Measurements from ENCODE around the gene UBIAD1.

Gene UBIAD1

GRCh38 chr1:11272832-11273594, at the start of gene UBIAD1:
TSS of gene UBIAD1 (plus strand) at chr1:11273198. CDS start at chr1:11273532, 334 bp downstream.
- Mint-ChIP-seq H3K9me3 (no peaks in the 10 kb centered on the region), H3K4me3 (peak within 1 kb of the TSS; percentile 96), H3K36me3 (peaks cover 17% of the 10 kb centered on the region in 2 donors), H3K27ac (peak within 1 kb of the TSS; percentile 97), H3K4me1 (peaks cover 16 to 29% of the 10 kb centered on the region in 2 donors), H3K27me3 (no peaks in the 10 kb centered on the region)
- DNase-seq (peak; percentile 77), ATAC-seq (replicated peaks) (peak; percentile 90 to 92)

GRCh38 chr1:11227106-11228077, 45.6 kb upstream of the UBIAD1 start:
- peak overlapping the region; percentile 53 to 69 for H3K4me3 Mint-ChIP-seq
- DNase-seq = no peak
- H3K27me3 Mint-ChIP-seq = no peaks in the 10 kb centered on the region
- H3K4me1 Mint-ChIP-seq = peaks cover 25 to 49% of the 10 kb centered on the region in 2 donors
- ATAC-seq (replicated peaks) = peak; percentile 97 to 98
- peak overlapping the region; percentile 91 for H3K27ac Mint-ChIP-seq
- peaks cover 3% of the 10 kb centered on the region in 2 donors for H3K9me3 Mint-ChIP-seq
- peaks cover 49 to 64% of the 10 kb centered on the region in 2 donors for H3K36me3 Mint-ChIP-seq

GRCh38 chr1:11229203-11229602, 43.8 kb upstream of the UBIAD1 start:
- peak; percentile 20 to 40 for ATAC-seq (replicated peaks)
- Mint-ChIP-seq H3K27me3 (no peaks in the 10 kb centered on the region), H3K27ac (peak overlapping the region; percentile 91), H3K4me1 (peaks cover 25 to 48% of the 10 kb centered on the region in 2 donors), H3K9me3 (peaks cover 3% of the 10 kb centered on the region in 2 donors), H3K4me3 (peak overlapping the region; percentile 4 to 7), H3K36me3 (peaks cover 52 to 71% of the 10 kb centered on the region in 2 donors)
- no peak for DNase-seq

- DNase-seq = no peak
- no peak for ATAC-seq (replicated peaks)
- no peaks in the 10 kb centered on the region for H3K27me3 Mint-ChIP-seq
- no peaks in the 10 kb centered on the region for H3K9me3 Mint-ChIP-seq
- peaks cover 15 to 42% of the 10 kb centered on the region in 2 donors for H3K4me1 Mint-ChIP-seq
- H3K36me3 Mint-ChIP-seq = peaks cover 46 to 70% of the 10 kb centered on the region in 2 donors
- no peak overlapping the region for H3K27ac Mint-ChIP-seq
- H3K4me3 Mint-ChIP-seq = no peak overlapping the region
Observed at GRCh38 chr1:11233208-11233607, 39.8 kb upstream of the UBIAD1 start.

GRCh38 chr1:11237356-11237755, 35.6 kb upstream of the UBIAD1 start:
- H3K36me3 Mint-ChIP-seq = peaks cover 33 to 61% of the 10 kb centered on the region in 2 donors
- ATAC-seq (replicated peaks) (no peak), DNase-seq (no peak)
- no peaks in the 10 kb centered on the region for H3K27me3 Mint-ChIP-seq
- H3K4me3 Mint-ChIP-seq = no peak overlapping the region
- H3K27ac Mint-ChIP-seq = no peak overlapping the region
- no peaks in the 10 kb centered on the region for H3K9me3 Mint-ChIP-seq
- peaks cover 10 to 28% of the 10 kb centered on the region in 2 donors for H3K4me1 Mint-ChIP-seq

GRCh38 chr1:11238311-11238710, 34.7 kb upstream of the UBIAD1 start:
- Mint-ChIP-seq H3K27ac (peak overlapping the region; percentile 67), H3K4me3 (no peak overlapping the region), H3K9me3 (no peaks in the 10 kb centered on the region), H3K36me3 (peaks cover 36 to 61% of the 10 kb centered on the region in 2 donors), H3K4me1 (peaks cover 10 to 28% of the 10 kb centered on the region in 2 donors), H3K27me3 (no peaks in the 10 kb centered on the region)
- DNase-seq = no peak
- no peak for ATAC-seq (replicated peaks)

GRCh38 chr1:11245248-11245647, 27.8 kb upstream of the UBIAD1 start:
- H3K9me3 Mint-ChIP-seq = no peaks in the 10 kb centered on the region
- DNase-seq = no peak
- ATAC-seq (replicated peaks) = no peak
- H3K27ac Mint-ChIP-seq = peak overlapping the region; percentile 32
- H3K27me3 Mint-ChIP-seq = no peaks in the 10 kb centered on the region
- peaks cover 6 to 7% of the 10 kb centered on the region in 2 donors for H3K4me1 Mint-ChIP-seq
- H3K36me3 Mint-ChIP-seq = peaks cover 24 to 39% of the 10 kb centered on the region in 2 donors
- no peak overlapping the region for H3K4me3 Mint-ChIP-seq

- Mint-ChIP-seq H3K27ac (no peak overlapping the region), H3K27me3 (no peaks in the 10 kb centered on the region), H3K36me3 (peaks cover 29 to 42% of the 10 kb centered on the region in 2 donors), H3K4me1 (peaks cover 6 to 7% of the 10 kb centered on the region in 2 donors), H3K9me3 (peaks cover 0 to 3% of the 10 kb centered on the region in 2 donors), H3K4me3 (no peak overlapping the region)
- no peak for ATAC-seq (replicated peaks)
- no peak for DNase-seq
Observed at GRCh38 chr1:11245904-11246719, 26.9 kb upstream of the UBIAD1 start.

- Mint-ChIP-seq H3K36me3 (peaks cover 34 to 45% of the 10 kb centered on the region in 2 donors), H3K9me3 (peaks cover 0 to 4% of the 10 kb centered on the region in 2 donors), H3K4me3 (no peak overlapping the region), H3K27me3 (no peaks in the 10 kb centered on the region), H3K4me1 (no peaks in the 10 kb centered on the region), H3K27ac (no peak overlapping the region)
- no peak for ATAC-seq (replicated peaks)
- no peak for DNase-seq
Observed at GRCh38 chr1:11248169-11248568, 24.8 kb upstream of the UBIAD1 start.

- no peak for ATAC-seq (replicated peaks)
- no peak overlapping the region for H3K27ac Mint-ChIP-seq
Observed at GRCh38 chr1:11252538-11252937, 20.5 kb upstream of the UBIAD1 start.

GRCh38 chr1:11253226-11253625, 19.8 kb upstream of the UBIAD1 start:
- H3K36me3 Mint-ChIP-seq = peaks cover 49 to 51% of the 10 kb centered on the region in 2 donors
- H3K4me1 Mint-ChIP-seq = no peaks in the 10 kb centered on the region
- no peak for ATAC-seq (replicated peaks)
- H3K9me3 Mint-ChIP-seq = peaks cover 0 to 4% of the 10 kb centered on the region in 2 donors
- H3K27ac Mint-ChIP-seq = no peak overlapping the region
- H3K27me3 Mint-ChIP-seq = no peaks in the 10 kb centered on the region
- no peak for DNase-seq
- no peak overlapping the region for H3K4me3 Mint-ChIP-seq

More at GRCh38 chr1:11252538-11252937, 20.5 kb upstream of the UBIAD1 start:
- Mint-ChIP-seq H3K36me3 (peaks cover 52% of the 10 kb centered on the region in 2 donors), H3K4me1 (no peaks in the 10 kb centered on the region), H3K27me3 (no peaks in the 10 kb centered on the region), H3K9me3 (peaks cover 0 to 4% of the 10 kb centered on the region in 2 donors), H3K4me3 (no peak overlapping the region)
- no peak for DNase-seq

GRCh38 chr1:11256299-11256698, 16.7 kb upstream of the UBIAD1 start:
- H3K9me3 Mint-ChIP-seq = no peaks in the 10 kb centered on the region
- ATAC-seq (replicated peaks) (no peak), DNase-seq (no peak)
- H3K27ac Mint-ChIP-seq = no peak overlapping the region
- H3K36me3 Mint-ChIP-seq = peaks cover 46 to 47% of the 10 kb centered on the region in 2 donors
- peaks cover 3 to 5% of the 10 kb centered on the region in 2 donors for H3K4me1 Mint-ChIP-seq
- H3K4me3 Mint-ChIP-seq = no peak overlapping the region
- no peaks in the 10 kb centered on the region for H3K27me3 Mint-ChIP-seq

GRCh38 chr1:11262171-11263049, 10.6 kb upstream of the UBIAD1 start, which contains the start of gene MTOR:
TSS of gene MTOR (minus strand) at chr1:11262551. CDS start at chr1:11259409, 3,142 bp downstream.
- Mint-ChIP-seq H3K4me3 (peak within 1 kb of the TSS; percentile 93 to 95), H3K36me3 (peaks cover 10 to 13% of the 10 kb centered on the region in 2 donors)

More at GRCh38 chr1:11262171-11263049, 10.6 kb upstream of the UBIAD1 start, which contains the start of gene MTOR:
- Mint-ChIP-seq H3K9me3 (no peaks in the 10 kb centered on the region), H3K27ac (peak within 1 kb of the TSS; percentile 88), H3K27me3 (no peaks in the 10 kb centered on the region), H3K4me1 (peaks cover 8 to 18% of the 10 kb centered on the region in 2 donors)
- DNase-seq = peak; percentile 99
- ATAC-seq (replicated peaks) = peak; percentile 98
